Parathyroid adenoma (tissue), 2 donors: ENCODE data around the gene RBP7.

Experiments used
- H2AFZ ChIP-seq: fragments of 300-600 bp; sonication (generic); one replicate; pipeline ENCODE4 v1.7.0; 2017; ENCODE audit warnings: antibody characterized with exemption, mild to moderate bottlenecking
- H3K27ac ChIP-seq: fragments of 300-600 bp; sonication (generic); one replicate; pipeline ENCODE4 v1.7.0; 2017
- H3K27me3 ChIP-seq: fragments of 300-600 bp; sonication (generic); one replicate; pipeline ENCODE4 v1.7.0; 2017; ENCODE audit warnings: low read length; ENCODE audit not compliant: control insufficient read depth, insufficient read depth
- H3K36me3 ChIP-seq: fragments of 300-600 bp; sonication (generic); one replicate; pipeline ENCODE4 v1.7.0; 2017; ENCODE audit warnings: low read length; ENCODE audit not compliant: control insufficient read depth, insufficient read depth
- H3K4me1 ChIP-seq: fragments of 300-600 bp; sonication (generic); one replicate; pipeline ENCODE4 v1.7.0; 2017; ENCODE audit warnings: control low read depth
- H3K4me2 ChIP-seq: fragments of 300-600 bp; sonication (generic); one replicate; pipeline ENCODE4 v1.7.0; 2017; ENCODE audit warnings: low read length
- H3K4me3 ChIP-seq: fragments of 300-600 bp; sonication (generic); one replicate; pipeline ENCODE4 v1.7.0; 2017; ENCODE audit warnings: low read depth, low read length
- H3K79me2 ChIP-seq: fragments of 300-600 bp; sonication (generic); one replicate; pipeline ENCODE4 v1.7.0; 2017; ENCODE audit warnings: control low read depth
- H3K9ac ChIP-seq: fragments of 300-600 bp; sonication (generic); one replicate; pipeline ENCODE4 v1.7.0; 2017; ENCODE audit warnings: mild to moderate bottlenecking
- H3K9me3 ChIP-seq: fragments of 300-600 bp; sonication (generic); one replicate; pipeline ENCODE4 v1.7.0; 2017; ENCODE audit warnings: low read length; ENCODE audit not compliant: control insufficient read depth
- CTCF ChIP-seq: fragments of 300-600 bp; sonication (generic); IDR thresholded peaks from one replicate; pipeline ENCODE4 v1.7.0; 2017; ENCODE audit warnings: antibody characterized with exemption, mild to moderate bottlenecking
- donor health status: primary hyperparathyroidism.

Gene RBP7

GRCh38 chr1:10057343-10057742 lies 60.3 kb downstream of the RBP7 start:
- Histone ChIP-seq H3K27me3 (no peaks in the 10 kb centered on the region), H2AFZ (no peak overlapping the region), H3K79me2 (peaks cover 20% of the 10 kb centered on the region), H3K36me3 (no peaks in the 10 kb centered on the region), H3K27ac (no peak overlapping the region), H3K9me3 (no peaks in the 10 kb centered on the region), H3K4me3 (no peak overlapping the region), H3K4me2 (no peak overlapping the region), H3K9ac (no peak overlapping the region), H3K4me1 (no peaks in the 10 kb centered on the region)
- TF ChIP-seq CTCF, result no peak

- Histone ChIP-seq H3K4me3 (no peak overlapping the region), H3K4me1 (no peaks in the 10 kb centered on the region), H3K4me2 (no peak overlapping the region), H3K9me3 (no peaks in the 10 kb centered on the region), H3K79me2 (peaks cover 23% of the 10 kb centered on the region), H3K36me3 (no peaks in the 10 kb centered on the region), H3K27ac (no peak overlapping the region), H3K9ac (no peak overlapping the region), H2AFZ (no peak overlapping the region), H3K27me3 (no peaks in the 10 kb centered on the region)
- TF ChIP-seq CTCF, result no peak
Measured at GRCh38 chr1:10057796-10058195, 60.8 kb downstream of the RBP7 start.

- Histone ChIP-seq H3K79me2 (peaks cover 21% of the 10 kb centered on the region), H2AFZ (no peak overlapping the region), H3K4me2 (no peak overlapping the region), H3K9me3 (no peaks in the 10 kb centered on the region), H3K4me1 (no peaks in the 10 kb centered on the region), H3K9ac (no peak overlapping the region), H3K27ac (no peak overlapping the region), H3K36me3 (no peaks in the 10 kb centered on the region), H3K27me3 (no peaks in the 10 kb centered on the region), H3K4me3 (no peak overlapping the region)
- TF ChIP-seq CTCF, result no peak
Measured at GRCh38 chr1:10059342-10059718, 62.3 kb downstream of the RBP7 start.

DNA sequence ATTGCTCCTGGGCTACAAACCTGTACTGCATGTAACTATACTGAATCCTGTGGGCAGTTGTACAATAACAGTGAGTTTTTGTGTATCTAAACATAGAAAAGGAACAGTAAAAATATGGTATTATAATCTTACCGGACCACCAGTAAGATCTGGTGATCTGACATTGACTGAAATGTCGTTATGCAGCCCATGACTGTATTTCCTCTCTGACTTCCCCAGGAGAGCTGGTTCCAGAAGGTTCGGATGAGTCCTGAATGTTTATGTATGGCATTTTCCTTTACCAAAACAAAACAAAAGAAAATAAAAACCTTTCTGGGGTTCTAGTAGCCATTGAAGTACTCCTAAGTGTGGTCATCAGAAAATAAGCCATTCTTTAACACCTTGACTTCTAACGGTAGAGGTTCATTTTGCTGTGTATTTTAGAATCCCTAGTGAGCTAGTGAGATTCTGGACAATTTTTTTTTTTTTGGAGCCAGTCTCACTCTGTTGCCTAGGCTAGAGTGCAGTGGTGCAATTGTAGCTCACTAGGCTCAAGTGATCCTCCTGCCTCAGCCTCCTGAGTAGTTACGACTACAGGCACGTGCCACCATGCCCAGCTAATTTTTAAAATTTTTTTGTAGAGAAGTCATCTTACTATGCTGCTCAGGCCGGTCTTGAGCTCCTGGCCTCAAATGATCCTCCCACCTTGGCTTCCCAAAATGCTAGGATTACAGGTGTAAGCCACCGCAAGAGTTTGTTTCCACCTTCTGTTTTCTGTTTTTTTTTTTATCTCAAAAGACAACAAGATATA lies 63.5 kb downstream of the RBP7 start:
- H3K4me1 ChIP-seq, result no peaks in the 10 kb centered on the region
- TF ChIP-seq CTCF, result no peak

GRCh38 chr1:10061276-10061675 lies 64.2 kb downstream of the RBP7 start:
- Histone ChIP-seq H3K4me1 (no peaks in the 10 kb centered on the region), H3K4me2 (no peak overlapping the region), H3K27me3 (no peaks in the 10 kb centered on the region), H3K9ac (no peak overlapping the region), H3K4me3 (no peak overlapping the region), H3K9me3 (no peaks in the 10 kb centered on the region), H3K27ac (no peak overlapping the region), H2AFZ (no peak overlapping the region), H3K36me3 (no peaks in the 10 kb centered on the region), H3K79me2 (peaks cover 17% of the 10 kb centered on the region)
- TF ChIP-seq CTCF, result no peak

More for the DNA sequence above, 63.5 kb downstream of the RBP7 start:
- H2AFZ ChIP-seq, result no peak overlapping the region
- no peak overlapping the region for H3K4me2 ChIP-seq
- no peaks in the 10 kb centered on the region for H3K9me3 ChIP-seq
- no peak overlapping the region for H3K27ac ChIP-seq
- H3K27me3 ChIP-seq, result no peaks in the 10 kb centered on the region
- no peaks in the 10 kb centered on the region for H3K36me3 ChIP-seq
- no peak overlapping the region for H3K4me3 ChIP-seq
- no peak overlapping the region for H3K9ac ChIP-seq
- peaks cover 20% of the 10 kb centered on the region for H3K79me2 ChIP-seq
